HepG2 (cell line): ENCODE measurements around the gene PRR20B. TPM values are rescaled to one million over a fixed set of nuclear protein-coding genes. Genes with fewer than 3 reads are reported as not detected.
"Not testable (repeated sequence)": the region's sequence is repeated elsewhere in the genome, so short reads cannot be mapped to it uniquely, and the experiment has no call there.

Experiments
- ATAC-seq: fragments of 200-7000 bp; cut with Tn5 transposase; 3 replicates; pipeline ENCODE4 v1.9.1; 2020; ENCODE audit warnings: mild to moderate bottlenecking, moderate library complexity
- BruUV-seq: library from RNA; stranded (reverse); fragments of 400-500 nt; replicated peaks from 2 replicates; lab custom pipeline; 2021; lab: Mats Ljungman, UMichigan
- CTCF ChIA-PET: fragments of 300-600 bp; formaldehyde crosslinking; extraction: SDS; loops from one replicate; lab custom pipeline; 2021; ENCODE audit warnings: low total read pairs, inconsistent platforms, low intra/inter-chr PET ratio; lab: Yijun Ruan, JAX
- POLR2A ChIA-PET: fragments of 350-600 bp; sonication (Branson Sonifier 250); formaldehyde crosslinking; loops from one replicate; lab custom pipeline; 2020; ENCODE audit warnings: antibody characterized with exemption, inconsistent platforms; lab: Yijun Ruan, JAX
- DNase-seq: peaks from one replicate; pipeline ENCODE4 v3.0.0-alpha.2; 2015; ENCODE audit warnings: low spot score
- FAIRE-seq: peaks from 3 replicates; lab custom pipeline; 2011; peaks lifted over from hg19 to GRCh38; lab: Jason Lieb, UNC
- H2AFZ ChIP-seq: one replicate; pipeline ENCODE4 v1.6.1; 2011; ENCODE audit warnings: low read length, inconsistent platforms
- H3K27ac ChIP-seq: fragments of 300-600 bp; 3 replicates; pipeline ENCODE4 v1.8.0; 2011; ENCODE audit warnings: mixed run types, mild to moderate bottlenecking, mixed read lengths, low read length, inconsistent platforms; ENCODE audit not compliant: insufficient read depth; ENCODE audit errors: extremely low read length
- H3K27me3 ChIP-seq, 2 experiments: fragments of 200-600 bp in 1 of 2; 2 replicates in 1 of 2; 3 replicates in 1 of 2; pipeline versions ENCODE4 v1.6.0 to v1.8.0; 2011; ENCODE audit warnings: low read length in 2 of 2, mild to moderate bottlenecking in 2 of 2, moderate library complexity in 2 of 2, inconsistent platforms in 1 of 2; ENCODE audit not compliant: insufficient read depth in 2 of 2, control insufficient read depth in 1 of 2
- H3K36me3 ChIP-seq, 2 experiments: fragments of 200-600 bp in 1 of 2; replicated peaks in 1 of 2; 2 replicates in 1 of 2; 3 replicates in 1 of 2; pipeline versions ENCODE4 v1.5.1 to v1.8.0; 2011; ENCODE audit warnings: low read length in 2 of 2, inconsistent platforms in 1 of 2; ENCODE audit not compliant: insufficient read depth in 2 of 2, control insufficient read depth in 1 of 2
- H3K4me1 ChIP-seq: 2 replicates; pipeline ENCODE4 v1.5.1; 2012; ENCODE audit warnings: low read length, inconsistent platforms; ENCODE audit not compliant: insufficient read depth
- H3K4me2 ChIP-seq: 2 replicates; pipeline ENCODE4 v1.6.0; 2011; ENCODE audit warnings: low read depth, low read length, inconsistent platforms
- H3K4me3 ChIP-seq, 3 experiments: fragments of 200-600 bp in 1 of 3; sonication (generic), shearing (Covaris generic) in 1 of 3; replicated peaks in 1 of 3; 2 replicates each; pipeline ENCODE4 v1.5.1; 2011 to 2016; ENCODE audit warnings: low read length in 3 of 3, inconsistent platforms in 2 of 3, low read depth in 2 of 3, mild to moderate bottlenecking in 2 of 3, control low read depth in 1 of 3, mixed read lengths in 1 of 3; ENCODE audit not compliant: insufficient read depth in 1 of 3
- H3K79me2 ChIP-seq: one replicate; pipeline ENCODE4 v1.6.1; 2011; ENCODE audit warnings: low read length, inconsistent platforms; ENCODE audit not compliant: insufficient read depth
- H3K9ac ChIP-seq: 2 replicates; pipeline ENCODE4 v1.6.0; 2011; ENCODE audit warnings: mild to moderate bottlenecking, low read depth, low read length, inconsistent platforms; ENCODE audit not compliant: insufficient read depth
- H3K9me3 ChIP-seq: 2 replicates; pipeline ENCODE4 v1.5.1; 2012; ENCODE audit warnings: mild to moderate bottlenecking, low read length
- H4K20me1 ChIP-seq: 2 replicates; pipeline ENCODE4 v1.6.0; 2011; ENCODE audit warnings: inconsistent platforms, mild to moderate bottlenecking, low read length, moderate library complexity; ENCODE audit not compliant: insufficient read depth
- SNAPC2 ChIP-seq: sonication (generic); formaldehyde crosslinking; IDR thresholded peaks from 2 replicates; pipeline ENCODE4 v1.8.1; 2022; ENCODE audit warnings: mild to moderate bottlenecking, missing genetic modification reagents
- WGBS: methylation state at CpG from one replicate; pipeline ENCODE4 v1.1.6; 2017; ENCODE audit warnings: low lambda C conversion rate; 5-methylcytosine and 5-hydroxymethylcytosine counted together
- in situ Hi-C: cut with HindIII; loops from 2 replicates; pipeline ENCODE4 v1.10.0; 2017; ENCODE audit warnings: low pct_unique_long_range_greater_than_20kb; ENCODE audit not compliant: extremely low pct_ligation_motif_present
- intact Hi-C: fragments of 100-400 bp; cut with micrococcal nuclease; formaldehyde crosslinking; loops from one replicate; pipeline ENCODE4 v1.10.0; 2022; ENCODE audit not compliant: unreplicated experiment
- polyA plus RNA-seq, 8 experiments: library from polyadenylated mRNA; depleted of rRNA in 3 of 8; stranded (reverse) in 7 of 8; unstranded in 1 of 8; fragments of >200 nt; fragmentation: Illumina TruSeq in 4 of 8; extraction: Trizol in 4 of 8; gene quantifications; 2 replicates each; pipeline versions ENCODE4 v1.2.1 to v1.2.3, GENCODE V29; 2011 to 2016; ENCODE audit warnings: low read depth in 4 of 8, missing spikeins in 1 of 8, mixed read lengths in 1 of 8; ENCODE audit not compliant: insufficient read depth in 1 of 8
- total RNA-seq, 5 experiments: library from RNA; depleted of rRNA; stranded (reverse); fragments of >200 nt; fragmentation: Illumina TruSeq; extraction: Trizol; gene quantifications; 2 replicates each; pipeline ENCODE4 v1.2.3, GENCODE V29; 2016; ENCODE audit warnings: low read depth in 1 of 5

Gene PRR20B
- total and polyA plus RNA-seq, 2 of the 13 experiments (the other 11 are each of a cell fraction or from before 2014, with no cell fraction given) = not detected

DNA sequence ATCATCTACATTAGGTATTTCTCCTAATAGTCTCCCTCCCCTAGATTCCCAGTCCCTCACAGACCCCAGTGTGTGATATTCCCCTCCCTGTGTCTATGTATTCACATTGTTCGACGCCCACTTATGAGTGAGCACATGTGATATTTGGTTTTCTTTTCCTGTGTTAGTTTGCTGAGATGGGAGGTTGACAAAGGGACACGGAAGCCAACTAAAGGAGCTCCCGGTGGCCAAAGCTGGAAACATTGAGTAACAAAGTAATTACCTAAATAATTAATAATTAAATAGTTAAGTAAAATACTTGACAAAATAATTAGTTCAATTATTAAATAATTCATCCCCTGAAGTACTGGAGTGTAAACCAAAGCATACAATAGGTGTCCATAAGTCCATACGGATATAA is 8.3 kb upstream of the PRR20B start (continued):
- TF ChIP-seq SNAPC2 (CRISPR knock-in tag) = no peak

GRCh38 chr13:57139781-57140180 is 7.5 kb upstream of the PRR20B start:
- H3K27me3 ChIP-seq, BruUV-seq, DNase-seq, H3K27ac ChIP-seq, CTCF ChIA-PET, H3K79me2 ChIP-seq, H3K4me3 ChIP-seq, in situ Hi-C loops, H3K4me1 ChIP-seq, FAIRE-seq, H3K4me2 ChIP-seq, POLR2A ChIA-PET, H2AFZ ChIP-seq, intact Hi-C loops, H3K36me3 ChIP-seq, H3K9ac ChIP-seq, ATAC-seq, H4K20me1 ChIP-seq: not testable (repeated sequence)
- WGBS = 95% methylated on average over 8 of the region's 18 CpGs
- H3K9me3 ChIP-seq = peaks cover 30% of the 10 kb centered on the region

DNA sequence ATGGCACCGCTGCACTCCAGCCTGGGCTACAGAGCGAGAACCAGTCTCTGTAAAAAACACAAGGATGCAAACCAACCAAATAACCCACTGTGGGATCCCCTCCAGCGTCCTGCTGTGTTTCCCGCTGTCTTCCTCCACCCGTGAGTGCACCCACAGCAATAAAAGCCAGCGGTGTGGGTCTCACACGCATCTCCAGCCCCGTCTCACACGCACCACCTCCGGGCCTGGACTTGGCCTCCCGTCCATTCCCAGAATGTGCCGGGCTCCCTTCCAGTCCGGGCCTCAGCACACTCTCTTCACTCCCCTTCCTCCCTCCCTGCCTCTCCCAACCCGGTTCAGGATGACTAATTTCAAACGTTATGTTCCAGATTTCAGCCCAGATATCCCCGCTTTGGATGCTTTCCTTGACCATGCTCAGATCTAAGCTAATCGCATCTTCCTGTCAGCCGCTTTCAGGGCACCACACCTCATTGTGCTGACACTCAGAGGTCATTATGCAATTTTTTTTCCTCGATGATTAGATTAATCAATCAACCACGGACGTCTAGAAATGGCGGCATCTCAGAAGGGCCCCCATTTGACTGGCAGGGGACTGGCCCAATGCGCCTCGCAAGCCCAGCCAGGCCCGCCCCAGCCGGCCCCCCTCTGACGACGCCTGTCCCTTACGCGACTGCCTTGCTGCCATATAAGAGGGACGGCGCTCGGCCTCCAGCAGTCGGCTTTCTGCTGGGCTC is 6.9 kb upstream of the PRR20B start, which contains the start of gene PRR20A:
Gene PRR20A, plus strand, starts transcription at position 684 of the 734 bp plus-strand sequence. CDS start 387 bp downstream, outside the sequence.
- in situ Hi-C loops, H4K20me1 ChIP-seq, H3K27ac ChIP-seq, H3K4me1 ChIP-seq, ATAC-seq, H3K27me3 ChIP-seq, BruUV-seq, FAIRE-seq, H3K4me2 ChIP-seq, H2AFZ ChIP-seq, POLR2A ChIA-PET, H3K79me2 ChIP-seq, H3K4me3 ChIP-seq, intact Hi-C loops, H3K9ac ChIP-seq, CTCF ChIA-PET, DNase-seq, H3K36me3 ChIP-seq: not testable (repeated sequence)
- 89% methylated on average over 11 of the region's 34 CpGs for WGBS
- peaks cover 26% of the 10 kb centered on the region for H3K9me3 ChIP-seq

- H3K4me3 ChIP-seq, BruUV-seq, FAIRE-seq, H3K79me2 ChIP-seq, H4K20me1 ChIP-seq, H3K9ac ChIP-seq, H3K4me1 ChIP-seq, H3K27me3 ChIP-seq, H3K27ac ChIP-seq, H3K4me2 ChIP-seq, ATAC-seq, CTCF ChIA-PET, H3K9me3 ChIP-seq, H3K36me3 ChIP-seq, POLR2A ChIA-PET, intact Hi-C loops, in situ Hi-C loops, H2AFZ ChIP-seq, DNase-seq: not testable (repeated sequence)
- 77% methylated on average over 10 of the region's 14 CpGs for WGBS
Measured at GRCh38 chr13:57148106-57148505, 818 bp downstream of the PRR20B start.

GRCh38 chr13:57153761-57154160 is 6.5 kb downstream of the PRR20B start, which contains the start of gene PRR20C:
Gene PRR20C, plus strand, starts transcription at chr13:57154061. Its CDS starts 387 bp downstream, at chr13:57154448.
- FAIRE-seq, CTCF ChIA-PET, BruUV-seq, H3K27ac ChIP-seq, in situ Hi-C loops, H3K4me1 ChIP-seq, H3K36me3 ChIP-seq, H3K9me3 ChIP-seq, H2AFZ ChIP-seq, H3K9ac ChIP-seq, DNase-seq, H3K27me3 ChIP-seq, ATAC-seq, H3K4me3 ChIP-seq, POLR2A ChIA-PET, H3K79me2 ChIP-seq, intact Hi-C loops, H3K4me2 ChIP-seq, H4K20me1 ChIP-seq: not testable (repeated sequence)
- no CpG with 5 or more reads among the region's 22 CpGs for WGBS
